Measurements from ENCODE around the gene NDFIP1. TPM values are rescaled to one million over a fixed set of nuclear protein-coding genes. Genes with fewer than 3 reads are reported as not detected.

NDFIP1 gene
- total RNA-seq, 1 experiment from 2014 or later: 50.8 TPM

DNA sequence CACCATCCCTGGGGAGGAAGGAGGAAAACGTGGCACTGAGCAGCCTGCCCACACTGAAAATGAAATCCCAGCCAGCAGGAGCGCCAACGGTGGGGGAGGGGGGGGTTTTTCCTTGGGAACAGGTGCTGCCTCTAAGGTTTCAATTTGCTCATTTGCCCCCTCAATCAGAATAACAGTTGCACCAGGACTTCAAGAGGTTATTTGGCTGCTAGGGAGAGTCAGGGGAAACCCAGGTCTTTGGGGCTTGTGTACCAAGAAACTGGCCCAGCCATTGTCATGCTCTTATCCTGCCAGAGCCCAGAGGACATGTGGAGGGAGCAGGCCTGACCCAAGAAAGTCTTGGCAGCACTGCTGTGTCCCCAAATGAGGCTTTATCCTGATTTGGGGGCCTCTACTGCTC lies 66.5 kb downstream of the NDFIP1 start:
- Mint-ChIP-seq H3K27ac (ENCODE audit: low read depth, unreplicated experiment) (no peak overlapping the region), H3K27me3 (ENCODE audit: insufficient read depth, unreplicated experiment) (no peaks in the 10 kb centered on the region), H3K36me3 (ENCODE audit: insufficient read depth, unreplicated experiment) (peaks cover 4% of the 10 kb centered on the region), H3K4me1 (ENCODE audit: insufficient read depth, unreplicated experiment) (peaks cover 14% of the 10 kb centered on the region), H3K9me3 (ENCODE audit: unreplicated experiment) (no peaks in the 10 kb centered on the region), H3K4me3 (ENCODE audit: unreplicated experiment) (no peak overlapping the region)
- DNase-seq (ENCODE audit: unreplicated experiment): no peak
- POLR2A ChIA-PET: interaction anchor here (0.6 to 1.0 kb wide), 2 partner anchors 13 to 27 kb away, joined by 3 to 4 read pairs; no protein-coding TSS in a partner anchor
- no TSS peak for BruUV-seq (replicated peaks)
- CTCF ChIA-PET: interaction anchor here (0.7 to 1.8 kb wide), 2 partner anchors 299 to 374 kb away, joined by 3 to 7 read pairs; no protein-coding TSS in a partner anchor
- TF ChIP-seq, protein P1, sequence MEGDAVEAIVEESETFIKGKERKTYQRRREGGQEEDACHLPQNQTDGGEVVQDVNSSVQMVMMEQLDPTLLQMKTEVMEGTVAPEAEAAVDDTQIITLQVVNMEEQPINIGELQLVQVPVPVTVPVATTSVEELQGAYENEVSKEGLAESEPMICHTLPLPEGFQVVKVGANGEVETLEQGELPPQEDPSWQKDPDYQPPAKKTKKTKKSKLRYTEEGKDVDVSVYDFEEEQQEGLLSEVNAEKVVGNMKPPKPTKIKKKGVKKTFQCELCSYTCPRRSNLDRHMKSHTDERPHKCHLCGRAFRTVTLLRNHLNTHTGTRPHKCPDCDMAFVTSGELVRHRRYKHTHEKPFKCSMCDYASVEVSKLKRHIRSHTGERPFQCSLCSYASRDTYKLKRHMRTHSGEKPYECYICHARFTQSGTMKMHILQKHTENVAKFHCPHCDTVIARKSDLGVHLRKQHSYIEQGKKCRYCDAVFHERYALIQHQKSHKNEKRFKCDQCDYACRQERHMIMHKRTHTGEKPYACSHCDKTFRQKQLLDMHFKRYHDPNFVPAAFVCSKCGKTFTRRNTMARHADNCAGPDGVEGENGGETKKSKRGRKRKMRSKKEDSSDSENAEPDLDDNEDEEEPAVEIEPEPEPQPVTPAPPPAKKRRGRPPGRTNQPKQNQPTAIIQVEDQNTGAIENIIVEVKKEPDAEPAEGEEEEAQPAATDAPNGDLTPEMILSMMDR (IDR thresholded peaks at IDR 0.05; ENCODE audit: unreplicated experiment): no peak
- intact Hi-C loops (cut with micrococcal nuclease): no loop called here

DNA sequence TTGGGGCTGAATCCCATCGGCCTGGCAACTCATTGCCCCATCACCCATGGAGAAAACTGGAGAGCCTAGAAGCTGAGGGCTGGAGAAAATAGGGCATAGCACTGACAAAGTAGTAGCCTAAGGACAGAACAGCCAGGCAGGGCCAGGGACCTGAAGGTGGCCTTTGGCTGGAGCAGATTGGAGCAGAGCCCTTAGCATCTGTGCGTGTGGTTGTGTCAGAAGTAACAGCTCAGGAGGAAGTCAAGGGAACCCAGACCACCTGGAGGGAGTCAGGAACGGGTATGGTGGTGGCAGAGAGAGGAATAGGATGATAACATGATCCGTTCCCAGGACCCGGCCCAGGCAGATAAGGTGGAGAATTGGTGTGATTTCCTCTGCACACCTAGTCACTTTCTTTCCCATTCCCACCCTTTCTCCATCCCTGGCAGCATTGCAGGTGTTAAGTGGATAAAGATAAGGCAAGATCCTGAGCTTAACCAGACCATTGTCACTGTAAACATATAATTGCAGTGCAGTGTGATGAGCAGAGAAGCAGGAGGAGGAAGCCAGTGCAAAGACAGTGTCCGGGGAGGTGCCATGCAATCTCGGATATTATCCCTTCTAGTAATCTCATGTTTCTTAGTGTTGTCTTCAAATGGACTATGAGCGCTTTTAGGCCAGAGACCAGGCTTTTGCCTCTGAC lies 67.0 kb downstream of the NDFIP1 start:
- H3K36me3 Mint-ChIP-seq (ENCODE audit: insufficient read depth, unreplicated experiment): peaks cover 4% of the 10 kb centered on the region
- BruUV-seq (replicated peaks): no TSS peak
- intact Hi-C loops (cut with micrococcal nuclease): no loop called here
- POLR2A ChIA-PET: interaction anchor here (0.6 kb wide), 1 partner anchor 28 kb away, joined by 3 read pairs; no protein-coding TSS in a partner anchor
- CTCF ChIA-PET: interaction anchor here (0.6 to 2.2 kb wide), 3 partner anchors 8 to 373 kb away, joined by 3 to 8 read pairs (median 7); no protein-coding TSS in a partner anchor
- TF ChIP-seq, protein P1 (IDR thresholded peaks at IDR 0.05; ENCODE audit: unreplicated experiment): no peak
- no peak for DNase-seq (ENCODE audit: unreplicated experiment)
- no peak overlapping the region for H3K4me3 Mint-ChIP-seq (ENCODE audit: unreplicated experiment)
- H3K9me3 Mint-ChIP-seq (ENCODE audit: unreplicated experiment): no peaks in the 10 kb centered on the region
- no peak overlapping the region for H3K27ac Mint-ChIP-seq (ENCODE audit: low read depth, unreplicated experiment)
- H3K4me1 Mint-ChIP-seq (ENCODE audit: insufficient read depth, unreplicated experiment): peaks cover 12% of the 10 kb centered on the region
- H3K27me3 Mint-ChIP-seq (ENCODE audit: insufficient read depth, unreplicated experiment): no peaks in the 10 kb centered on the region

DNA sequence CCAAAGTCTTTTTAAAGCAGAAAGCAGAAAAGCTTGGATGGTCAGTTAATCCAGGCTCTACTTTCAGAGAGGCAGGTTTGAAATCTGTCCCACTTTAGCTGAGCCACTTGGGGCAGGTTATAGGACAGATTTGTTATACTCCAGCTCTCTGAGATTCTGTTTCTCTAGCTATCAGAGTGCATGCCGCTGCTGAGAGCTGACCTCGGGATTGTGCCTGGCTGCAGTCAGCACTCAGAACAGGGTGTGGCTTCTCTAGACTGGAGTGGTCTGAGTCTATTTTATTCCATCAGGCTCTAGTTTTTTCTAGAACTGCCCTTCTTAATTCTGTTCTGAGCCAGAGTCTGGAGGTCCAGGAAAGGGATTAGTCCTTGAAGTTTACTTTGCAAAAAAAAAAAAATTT lies 67.7 kb downstream of the NDFIP1 start:
- CTCF ChIA-PET: interaction anchor here (0.6 to 2.2 kb wide), 6 partner anchors 9 to 1880 kb away, joined by 3 to 8 read pairs (median 3); no protein-coding TSS in a partner anchor
- intact Hi-C loops (cut with micrococcal nuclease): no loop called here
- Mint-ChIP-seq H3K4me1 (ENCODE audit: insufficient read depth, unreplicated experiment) (peaks cover 8% of the 10 kb centered on the region), H3K27me3 (ENCODE audit: insufficient read depth, unreplicated experiment) (no peaks in the 10 kb centered on the region), H3K36me3 (ENCODE audit: insufficient read depth, unreplicated experiment) (peaks cover 4% of the 10 kb centered on the region), H3K4me3 (ENCODE audit: unreplicated experiment) (no peak overlapping the region), H3K27ac (ENCODE audit: low read depth, unreplicated experiment) (no peak overlapping the region), H3K9me3 (ENCODE audit: unreplicated experiment) (no peaks in the 10 kb centered on the region)
- TF ChIP-seq, protein P1 (IDR thresholded peaks at IDR 0.05; ENCODE audit: unreplicated experiment): no peak
- BruUV-seq (replicated peaks): no TSS peak
- DNase-seq (ENCODE audit: unreplicated experiment): no peak
- POLR2A ChIA-PET: interaction anchor here (0.7 to 0.9 kb wide), 3 partner anchors 10 to 148 kb away, joined by 3 to 4 read pairs (median 3); partner anchors contain the start of gene SPRY4

DNA sequence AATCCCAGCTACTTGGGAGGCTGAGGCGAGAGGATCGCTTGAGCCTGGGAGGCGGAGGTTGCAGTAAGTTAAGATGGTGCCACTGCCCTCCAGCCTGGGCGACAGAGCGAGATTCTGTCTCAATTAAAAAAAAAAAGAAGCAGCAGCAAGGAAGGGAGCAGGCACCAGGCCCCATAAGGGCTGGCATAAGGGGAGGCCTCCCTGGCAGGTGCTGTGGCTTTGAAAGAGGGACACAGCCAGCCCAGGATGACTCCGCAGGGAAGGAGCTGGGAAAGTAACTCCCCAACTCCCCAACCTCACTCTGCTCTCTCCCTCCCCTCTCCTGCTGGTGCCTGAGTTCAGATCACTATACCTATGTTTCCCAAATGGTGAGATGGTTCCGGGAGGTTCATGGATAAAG lies 70.1 kb downstream of the NDFIP1 start:
- H3K36me3 Mint-ChIP-seq (ENCODE audit: insufficient read depth, unreplicated experiment): peaks cover 4% of the 10 kb centered on the region
- intact Hi-C loops (cut with micrococcal nuclease): no loop called here
- ChIA-PET POLR2A (no interaction called here), CTCF (interaction anchor here (0.7 to 1.4 kb wide), 3 partner anchors 14 to 534 kb away, joined by 3 to 4 read pairs (median 4); no protein-coding TSS in a partner anchor)
- DNase-seq (ENCODE audit: unreplicated experiment): no peak
- TF ChIP-seq, protein P1 (IDR thresholded peaks at IDR 0.05; ENCODE audit: unreplicated experiment): no peak
- no peak overlapping the region for H3K27ac Mint-ChIP-seq (ENCODE audit: low read depth, unreplicated experiment)
- no peak overlapping the region for H3K4me3 Mint-ChIP-seq (ENCODE audit: unreplicated experiment)
- peaks cover 8% of the 10 kb centered on the region for H3K4me1 Mint-ChIP-seq (ENCODE audit: insufficient read depth, unreplicated experiment)
- no peaks in the 10 kb centered on the region for H3K9me3 Mint-ChIP-seq (ENCODE audit: unreplicated experiment)
- H3K27me3 Mint-ChIP-seq (ENCODE audit: insufficient read depth, unreplicated experiment): no peaks in the 10 kb centered on the region
- no TSS peak for BruUV-seq (replicated peaks)
